Lower leg skin (tissue), 3 donors: Measurements from ENCODE around the gene GPD2.

Source experiments
- POLR2A ChIP-seq, 2 donors: fragments of 450-650 bp; IDR thresholded peaks; one replicate each; pipeline ENCODE4 v1.6.1; 2016 to 2017; ENCODE audit warnings: antibody characterized with exemption in 2 of 2, mild to moderate bottlenecking in 1 of 2, moderate library complexity in 1 of 2
- TF ChIP-seq, protein P1 (sequence below), 3 donors: fragments of 450-650 bp; IDR thresholded peaks; one replicate each; pipeline ENCODE4 v1.5.1; 2016; ENCODE audit warnings: antibody characterized with exemption in 3 of 3, mild to moderate bottlenecking in 3 of 3, moderate library complexity in 2 of 3

DNA sequence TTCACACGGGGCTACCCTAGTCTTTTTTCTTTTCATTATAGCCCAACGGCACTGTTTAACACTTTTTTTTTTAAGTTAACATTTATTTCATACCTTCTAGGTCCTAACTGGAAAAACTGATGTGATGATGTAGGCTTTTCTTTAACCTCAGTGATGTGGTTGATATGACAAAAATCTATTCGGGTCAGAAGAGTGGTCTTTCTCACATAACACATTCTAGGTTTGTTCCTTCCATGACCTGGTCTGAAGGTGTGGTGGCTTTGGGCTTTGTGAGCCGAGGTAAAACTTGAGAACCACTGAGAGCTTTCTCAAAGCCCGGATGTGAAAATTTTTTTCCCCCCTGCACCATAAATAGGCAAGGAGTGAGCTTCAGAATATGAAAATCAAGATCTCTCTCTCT is 44.2 kb downstream of the GPD2 start:
- TF ChIP-seq, protein P1, sequence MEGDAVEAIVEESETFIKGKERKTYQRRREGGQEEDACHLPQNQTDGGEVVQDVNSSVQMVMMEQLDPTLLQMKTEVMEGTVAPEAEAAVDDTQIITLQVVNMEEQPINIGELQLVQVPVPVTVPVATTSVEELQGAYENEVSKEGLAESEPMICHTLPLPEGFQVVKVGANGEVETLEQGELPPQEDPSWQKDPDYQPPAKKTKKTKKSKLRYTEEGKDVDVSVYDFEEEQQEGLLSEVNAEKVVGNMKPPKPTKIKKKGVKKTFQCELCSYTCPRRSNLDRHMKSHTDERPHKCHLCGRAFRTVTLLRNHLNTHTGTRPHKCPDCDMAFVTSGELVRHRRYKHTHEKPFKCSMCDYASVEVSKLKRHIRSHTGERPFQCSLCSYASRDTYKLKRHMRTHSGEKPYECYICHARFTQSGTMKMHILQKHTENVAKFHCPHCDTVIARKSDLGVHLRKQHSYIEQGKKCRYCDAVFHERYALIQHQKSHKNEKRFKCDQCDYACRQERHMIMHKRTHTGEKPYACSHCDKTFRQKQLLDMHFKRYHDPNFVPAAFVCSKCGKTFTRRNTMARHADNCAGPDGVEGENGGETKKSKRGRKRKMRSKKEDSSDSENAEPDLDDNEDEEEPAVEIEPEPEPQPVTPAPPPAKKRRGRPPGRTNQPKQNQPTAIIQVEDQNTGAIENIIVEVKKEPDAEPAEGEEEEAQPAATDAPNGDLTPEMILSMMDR (IDR thresholded peaks at IDR 0.05): no peak
- TF ChIP-seq POLR2A (IDR thresholded peaks at IDR 0.05): no peak
